DMS153 treated with DMSO at 0.1 percent for 48 hours (cell line): Measurements from ENCODE around the gene GRIN1.
A peak's percentile ranks its signal among the peaks of the same experiment; 100 is the strongest.

ENCODE experiments used
- DNase-seq: peaks from one replicate; lab custom pipeline; 2025; ENCODE audit not compliant: unreplicated experiment; lab: John Stamatoyannopoulos, UW

Gene GRIN1

DNA sequence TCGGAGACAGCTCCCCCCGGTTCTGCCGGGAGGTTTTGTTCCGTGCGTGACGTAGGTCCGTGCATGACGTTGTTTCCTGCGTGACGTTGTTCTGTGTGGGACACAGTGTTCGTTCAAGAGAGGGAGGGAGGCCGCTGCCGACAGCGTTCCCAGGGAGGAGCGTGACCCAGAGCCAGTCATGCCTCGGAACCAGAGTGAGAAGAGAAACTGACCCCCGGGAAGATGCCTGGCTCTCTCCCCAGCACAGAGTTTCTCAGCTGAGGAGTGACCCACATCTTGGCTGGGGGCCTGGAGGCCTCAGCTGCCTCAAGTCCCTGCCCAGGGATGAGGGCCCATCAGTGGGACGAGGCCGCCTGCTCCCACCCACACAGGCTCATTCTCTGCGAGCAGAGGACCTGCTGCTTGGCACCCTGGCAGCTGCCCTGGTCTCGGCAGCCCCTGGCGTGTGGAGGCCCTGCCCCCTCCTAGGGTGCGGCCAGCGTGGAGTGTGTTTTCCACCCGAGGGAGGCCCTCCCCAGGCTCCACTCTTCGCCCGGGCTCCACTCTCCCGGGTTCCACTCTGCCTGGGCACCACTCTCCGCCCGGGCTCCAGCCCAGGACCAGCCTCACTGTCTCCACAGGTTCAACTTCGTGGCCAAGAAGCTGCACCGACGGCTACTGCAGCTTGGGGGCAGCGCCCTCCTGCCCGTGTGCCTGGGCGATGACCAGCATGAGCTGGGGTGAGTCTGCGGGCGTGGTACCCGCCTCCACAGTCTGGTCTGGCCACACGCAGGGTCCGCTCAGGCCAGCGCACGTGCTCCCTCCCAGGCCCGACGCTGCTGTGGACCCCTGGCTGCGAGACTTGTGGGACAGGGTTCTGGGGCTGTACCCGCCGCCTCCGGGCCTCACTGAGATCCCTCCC is 74.5 kb downstream of the GRIN1 start:
- no peak for DNase-seq

DNA sequence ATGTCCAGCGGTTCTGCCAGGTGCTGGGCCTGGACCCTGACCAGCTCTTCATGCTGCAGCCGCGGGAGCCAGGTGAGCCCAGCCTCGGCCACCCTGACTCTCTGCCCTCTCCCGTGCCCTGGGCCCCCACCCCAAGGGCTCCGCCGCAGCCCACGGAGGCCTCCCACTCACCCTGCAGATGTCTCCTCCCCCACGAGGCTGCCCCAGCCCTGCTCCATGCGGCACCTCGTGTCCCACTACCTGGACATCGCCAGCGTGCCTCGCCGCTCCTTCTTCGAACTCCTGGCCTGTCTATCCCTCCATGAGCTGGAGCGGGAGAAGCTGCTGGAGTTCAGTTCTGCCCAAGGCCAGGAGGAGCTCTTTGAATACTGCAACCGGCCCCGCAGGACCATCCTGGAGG is 75.7 kb downstream of the GRIN1 start:
- DNase-seq, result no peak

GRCh38 chr9:137215196-137215986 is 76.4 kb downstream of the GRIN1 start:
- no peak for DNase-seq

GRCh38 chr9:137216188-137216965 is 77.4 kb downstream of the GRIN1 start:
- DNase-seq, result no peak

- peak; percentile 42 for DNase-seq
Measured at GRCh38 chr9:137217276-137218211, 78.6 kb downstream of the GRIN1 start.

DNA sequence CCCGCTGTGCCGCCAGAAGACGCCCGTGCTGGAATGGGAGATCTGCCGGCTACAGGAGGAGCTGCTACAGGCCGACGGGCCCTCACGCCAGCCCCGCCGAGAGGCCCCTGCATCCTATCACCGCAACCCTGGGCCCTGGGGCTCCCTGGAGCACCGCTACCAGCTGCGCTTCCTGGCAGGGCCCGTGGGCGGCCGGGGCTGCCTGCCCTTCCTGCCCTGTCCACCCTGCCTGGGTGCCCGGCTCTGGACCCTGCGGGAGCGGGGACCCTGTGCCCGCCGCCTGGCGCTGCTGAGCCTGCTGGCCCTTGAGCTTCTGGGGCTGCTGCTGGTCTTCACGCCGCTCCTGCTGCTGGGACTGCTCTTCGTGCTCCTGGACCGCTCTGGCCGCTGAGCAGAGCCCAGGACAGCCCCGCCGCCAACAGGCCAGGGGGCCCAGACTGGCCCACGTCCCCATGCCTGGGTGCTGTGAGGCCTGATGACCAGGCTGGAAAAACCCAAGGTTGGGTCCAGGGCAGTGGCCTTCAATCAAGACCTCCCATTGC is 79.3 kb downstream of the GRIN1 start:
- DNase-seq, result no peak
